ENCODE measurements around the gene OCA2.

- TF ChIP-seq EZH2 (IDR thresholded peaks at IDR 0.05; ENCODE audit: insufficient read depth, poor library complexity, severe bottlenecking) (no peak), EZH2phosphoT487 (IDR thresholded peaks at IDR 0.05; ENCODE audit: insufficient read depth, low read depth) (no peak)
Measured at GRCh38 chr15:28113394-28114113, 14.4 kb upstream of the OCA2 start.

All from GM23248 (cell line).